Islet of Langerhans (tissue), 1 donor: ENCODE results near the gene HIF1A.
"Not testable (repeated sequence)": the region's sequence is repeated elsewhere in the genome, so short reads cannot be mapped to it uniquely, and the experiment has no call there.

Experiments used
- FAIRE-seq: peaks from one replicate; lab custom pipeline; 2011; peaks lifted over from hg19 to GRCh38; lab: Jason Lieb, UNC

HIF1A gene

GRCh38 chr14:61673305-61673704 is 22.0 kb upstream of the HIF1A start:
- FAIRE-seq: no peak

- FAIRE-seq: no peak
These were observed 20.0 kb upstream of the HIF1A start for GRCh38 chr14:61675291-61675690.

GRCh38 chr14:61677479-61677878 is 17.8 kb upstream of the HIF1A start:
- no peak for FAIRE-seq

GRCh38 chr14:61678975-61679374 is 16.3 kb upstream of the HIF1A start:
- no peak for FAIRE-seq

GRCh38 chr14:61681413-61681812 is 13.9 kb upstream of the HIF1A start:
- no peak for FAIRE-seq

GRCh38 chr14:61683108-61683507 is 12.2 kb upstream of the HIF1A start:
- no peak for FAIRE-seq

- FAIRE-seq: no peak
These were observed 5.3 kb upstream of the HIF1A start for GRCh38 chr14:61690039-61690438.

- FAIRE-seq: no peak
These were observed 4.3 kb upstream of the HIF1A start for GRCh38 chr14:61690982-61691381.

GRCh38 chr14:61691495-61691894 is 3.8 kb upstream of the HIF1A start:
- no peak for FAIRE-seq

- no peak for FAIRE-seq
These were observed 1.3 kb upstream of the HIF1A start for GRCh38 chr14:61694039-61694438.

- FAIRE-seq: peak; percentile 24
These were observed 598 bp downstream of the HIF1A start for GRCh38 chr14:61695695-61696527.

- FAIRE-seq: no peak
These were observed 1.5 kb downstream of the HIF1A start for GRCh38 chr14:61696753-61697318.

GRCh38 chr14:61698206-61698980 is 3.1 kb downstream of the HIF1A start:
- FAIRE-seq: no peak

GRCh38 chr14:61699027-61699426 is 3.7 kb downstream of the HIF1A start:
- no peak for FAIRE-seq

- FAIRE-seq: no peak
These were observed 5.0 kb downstream of the HIF1A start for GRCh38 chr14:61700104-61700886.

GRCh38 chr14:61701946-61702345 is 6.6 kb downstream of the HIF1A start:
- no peak for FAIRE-seq

- no peak for FAIRE-seq
These were observed 8.2 kb downstream of the HIF1A start for GRCh38 chr14:61703342-61704129.

- peak; percentile 5 for FAIRE-seq
These were observed 9.2 kb downstream of the HIF1A start for GRCh38 chr14:61704554-61704953.

- FAIRE-seq: no peak
These were observed 9.7 kb downstream of the HIF1A start for GRCh38 chr14:61705017-61705416.

- no peak for FAIRE-seq
These were observed 10.9 kb downstream of the HIF1A start for GRCh38 chr14:61706096-61706690.

GRCh38 chr14:61707774-61708173 is 12.5 kb downstream of the HIF1A start:
- FAIRE-seq: not testable (repeated sequence)
